Brain microvascular endothelial cell (primary cell): ENCODE data around the gene RSBN1L.

Experiments used
- DNase-seq: peaks from one replicate; pipeline ENCODE4 v3.0.0-alpha.2; 2020
- H3K27ac ChIP-seq: fragments of 250-450 bp; sonication (Bioruptor Pico); 2 replicates; pipeline ENCODE4 v1.5.1; 2020; ENCODE audit warnings: mild to moderate bottlenecking, moderate library complexity
- H3K27me3 ChIP-seq: fragments of 250-450 bp; sonication (Bioruptor Pico); replicated peaks from 2 replicates; pipeline ENCODE4 v1.5.1; 2020; ENCODE audit warnings: mild to moderate bottlenecking
- H3K36me3 ChIP-seq: fragments of 250-450 bp; sonication (Bioruptor Pico); replicated peaks from 2 replicates; pipeline ENCODE4 v1.5.1; 2020; ENCODE audit warnings: mild to moderate bottlenecking
- H3K4me3 ChIP-seq: 2 replicates; pipeline ENCODE4 v1.5.1; 2011; ENCODE audit warnings: low read depth, mild to moderate bottlenecking, control low read depth, low read length, moderate library complexity
- CTCF ChIP-seq: IDR thresholded peaks from 2 replicates; pipeline ENCODE4 v1.5.1; 2011; ENCODE audit warnings: low read depth, mild to moderate bottlenecking, moderate library complexity, low read length, control low read depth, inconsistent platforms; ENCODE audit errors: missing control alignments
- in situ Hi-C: cut with HindIII; loops from 2 replicates; pipeline ENCODE4 v1.10.0; 2017; ENCODE audit warnings: low sequenced_read_pairs, low pct_ligation_motif_present

The RSBN1L gene

DNA sequence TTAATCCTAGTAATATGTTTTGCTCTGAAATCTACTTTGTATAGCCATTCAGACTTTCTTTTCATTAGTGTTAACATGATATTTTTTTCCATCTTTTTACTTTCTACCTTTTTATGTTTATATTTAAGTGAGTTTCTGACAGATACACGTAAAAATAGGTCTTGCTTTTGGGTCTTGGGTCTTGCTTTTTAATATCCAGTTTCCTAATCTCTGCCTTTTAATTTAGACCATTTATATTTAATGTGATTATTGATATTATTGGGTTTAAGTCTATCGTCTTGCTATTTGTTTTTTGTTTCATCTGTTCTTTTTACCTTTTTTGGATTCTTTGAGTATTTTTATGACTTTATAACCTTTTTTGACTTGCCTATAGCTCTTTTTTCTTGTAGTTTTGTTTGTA, 110.2 kb downstream of the RSBN1L start:
- no peak for TF ChIP-seq CTCF
- in situ Hi-C loops = no loop called here
- Histone ChIP-seq H3K27me3 (no peaks in the 10 kb centered on the region), H3K4me3 (no peak overlapping the region), H3K27ac (no peak overlapping the region), H3K36me3 (no peaks in the 10 kb centered on the region)
- DNase-seq = no peak

DNA sequence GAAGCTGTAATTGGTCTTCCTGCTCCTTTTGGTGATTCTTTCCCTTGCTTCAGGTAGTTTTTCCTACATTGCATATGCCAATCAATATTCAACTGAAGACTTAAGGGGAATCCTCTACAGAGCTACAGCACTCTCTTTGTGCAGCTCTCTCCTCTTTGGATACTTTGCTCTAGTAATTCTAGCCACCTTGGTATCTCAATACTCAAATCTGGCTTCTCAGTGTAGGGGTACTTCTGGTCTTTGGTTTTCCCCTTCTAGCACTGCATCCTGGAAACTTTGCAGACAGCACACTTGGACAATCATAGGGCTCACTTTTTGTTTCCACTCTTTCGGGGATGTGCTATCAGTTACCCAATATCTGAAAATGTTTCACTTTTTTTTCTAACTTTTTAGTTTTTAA, 112.3 kb downstream of the RSBN1L start:
- H3K27me3 ChIP-seq = no peaks in the 10 kb centered on the region
- no peak overlapping the region for H3K27ac ChIP-seq
- in situ Hi-C loops = no loop called here
- DNase-seq = no peak
- H3K36me3 ChIP-seq = no peaks in the 10 kb centered on the region
- no peak overlapping the region for H3K4me3 ChIP-seq
- TF ChIP-seq CTCF = no peak

DNA sequence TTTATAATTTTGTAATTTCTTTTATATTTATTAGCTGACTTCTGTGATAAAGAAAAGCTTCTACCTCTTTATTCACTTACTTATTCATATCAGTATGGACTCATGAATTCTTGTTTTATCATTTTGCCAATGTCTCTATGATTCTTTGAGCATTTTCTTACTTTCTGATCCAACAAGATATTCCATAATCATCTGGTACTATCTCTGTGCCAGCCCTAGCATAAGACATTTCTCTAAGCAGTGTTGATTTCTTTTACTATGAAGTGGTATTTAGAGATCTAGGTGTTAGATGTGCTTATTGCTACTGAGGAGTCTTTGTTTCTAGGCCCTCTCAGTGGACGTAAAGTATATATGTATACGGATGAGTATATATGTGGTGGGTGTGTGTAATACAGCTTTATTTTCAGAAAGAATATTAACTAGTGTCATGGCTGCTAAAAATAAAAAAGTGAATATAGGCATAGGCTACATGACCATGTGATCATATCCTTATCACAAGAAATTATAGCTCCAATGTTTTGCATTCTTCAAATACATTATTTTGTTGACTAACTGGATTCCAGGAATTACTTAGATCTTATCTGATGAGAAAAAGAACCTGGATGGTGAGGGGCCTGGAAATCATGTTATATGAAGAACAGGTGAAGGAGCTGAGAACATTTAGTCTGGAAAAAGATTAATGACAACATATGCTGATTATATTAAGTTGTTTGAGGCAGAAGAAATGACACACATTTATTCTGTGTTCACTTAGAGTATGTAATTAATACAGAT, 115.4 kb downstream of the RSBN1L start:
- Histone ChIP-seq H3K27ac (peak overlapping the region; percentile 57), H3K36me3 (no peaks in the 10 kb centered on the region), H3K27me3 (no peaks in the 10 kb centered on the region), H3K4me3 (no peak overlapping the region)
- no peak for TF ChIP-seq CTCF
- in situ Hi-C loops = no loop called here
- no peak for DNase-seq

GRCh38 chr7:77812290-77812685, 116.0 kb downstream of the RSBN1L start:
- Histone ChIP-seq H3K36me3 (no peaks in the 10 kb centered on the region), H3K27me3 (no peaks in the 10 kb centered on the region), H3K4me3 (no peak overlapping the region), H3K27ac (peak overlapping the region; percentile 57)
- no peak for TF ChIP-seq CTCF
- DNase-seq = no peak
- in situ Hi-C loops = no loop called here

- H3K4me3 ChIP-seq = no peak overlapping the region
- no peak for TF ChIP-seq CTCF
- no peak overlapping the region for H3K27ac ChIP-seq
- in situ Hi-C loops = no loop called here
- H3K27me3 ChIP-seq = no peaks in the 10 kb centered on the region
- DNase-seq = no peak
- no peaks in the 10 kb centered on the region for H3K36me3 ChIP-seq
These were observed 116.9 kb downstream of the RSBN1L start for GRCh38 chr7:77813180-77813579.

GRCh38 chr7:77819021-77819420, 122.8 kb downstream of the RSBN1L start:
- in situ Hi-C loops = no loop called here
- Histone ChIP-seq H3K27me3 (no peaks in the 10 kb centered on the region), H3K27ac (no peak overlapping the region), H3K4me3 (no peak overlapping the region), H3K36me3 (no peaks in the 10 kb centered on the region)
- no peak for DNase-seq
- TF ChIP-seq CTCF = no peak
